Bronchial smooth muscle cell (primary cell): Measurements from ENCODE around the gene VASN. TPM values are rescaled to one million over a fixed set of nuclear protein-coding genes. Genes with fewer than 3 reads are reported as not detected.

Experiments
- total RNA-seq: library from RNA; depleted of rRNA; stranded (reverse); fragments of >200 nt; gene quantifications from 2 replicates; pipeline ENCODE4 v1.2.1, GENCODE V29; 2014

VASN gene
- total RNA-seq, result 57.5 and 98.9 TPM in 2 replicates

GRCh38 chr16:4371357-4372000 is at the start of gene VASN:
VASN (plus strand) TSS chr16:4371848; CDS start chr16:4380878, 9,030 bp downstream.

GRCh38 chr16:4350787-4351659 is 20.6 kb upstream of the VASN start, which contains the start of gene PAM16:
PAM16 (minus strand) TSS chr16:4351321; CDS start chr16:4351234, 87 bp downstream.

GRCh38 chr16:4416200-4417032 is 44.8 kb downstream of the VASN start, which contains the start of gene CORO7:
CORO7 (minus strand) TSS chr16:4416596; CDS start chr16:4416518, 78 bp downstream.

GRCh38 chr16:4425378-4426020 is 53.9 kb downstream of the VASN start, which contains the start of gene DNAJA3:
DNAJA3 (plus strand) TSS chr16:4425868; CDS start chr16:4425882, 14 bp downstream.

Other genes starting within 250 kb of the VASN start
- gene SRL, start 129.8 kb upstream of the VASN start, total RNA-seq, result 0.26 and 0.47 TPM in 2 replicates
- 14.8 and 18.5 TPM in 2 replicates for gene TFAP4, start 98.8 kb upstream of the VASN start, total RNA-seq
- gene GLIS2, start 55.8 kb upstream of the VASN start, total RNA-seq, result 2.4 and 3.1 TPM in 2 replicates
- 20.4 and 26.5 TPM in 2 replicates for gene PAM16, start 20.5 kb upstream of the VASN start, total RNA-seq
- gene CORO7, start 44.7 kb downstream of the VASN start, total RNA-seq, result 7.7 and 16.6 TPM in 2 replicates
- 31.5 and 39.1 TPM in 2 replicates for gene DNAJA3, start 54.0 kb downstream of the VASN start, total RNA-seq
- 53.5 and 59.3 TPM in 2 replicates for gene NMRAL1, start 102.8 kb downstream of the VASN start, total RNA-seq
- 32.8 and 52.9 TPM in 2 replicates for gene HMOX2, start 104.5 kb downstream of the VASN start, total RNA-seq
- 6.4 and 9.6 TPM in 2 replicates for gene CDIP1, start 166.9 kb downstream of the VASN start, total RNA-seq
- gene C16orf96, start 184.5 kb downstream of the VASN start, total RNA-seq, result under 0.01 TPM in 2 replicates
- 3.3 and 3.9 TPM in 2 replicates for gene UBALD1, start 243.0 kb downstream of the VASN start, total RNA-seq